Esophagus squamous epithelium (tissue), 5 donors: ENCODE results near the gene ATXN2. TPM values are rescaled to one million over a fixed set of nuclear protein-coding genes. Genes with fewer than 3 reads are reported as not detected.
"Not testable (repeated sequence)": the region's sequence is repeated elsewhere in the genome, so short reads cannot be mapped to it uniquely, and the experiment has no call there.

Source experiments
- DNase-seq: peaks from one replicate; lab custom pipeline; 2025; lab: John Stamatoyannopoulos, UW
- H3K27ac ChIP-seq, 4 donors: fragments of 200-600 bp; sonication (generic); one replicate each; pipeline ENCODE4 v1.5.1; 2016 to 2019; ENCODE audit warnings: mild to moderate bottlenecking in 1 of 4
- H3K27me3 ChIP-seq, 4 donors: fragments of 200-600 bp; sonication (generic); 1 replicate in 3 of 4; 2 replicates in 1 of 4; pipeline versions ENCODE4 v1.5.1 to v1.6.0; 2017 to 2021; ENCODE audit warnings: antibody characterized with exemption in 1 of 4
- H3K36me3 ChIP-seq, 3 donors: fragments of 200-600 bp; sonication (generic); one replicate each; pipeline ENCODE4 v1.5.1; 2016 to 2019
- H3K4me1 ChIP-seq, 3 donors: fragments of 200-600 bp; sonication (generic); one replicate each; pipeline ENCODE4 v1.5.1; 2017 to 2019
- H3K4me3 ChIP-seq, 4 donors: fragments of 200-600 bp; sonication (generic); 1 replicate in 3 of 4; 2 replicates in 1 of 4; pipeline ENCODE4 v1.5.1; 2016 to 2019; ENCODE audit warnings: mild to moderate bottlenecking in 2 of 4, moderate library complexity in 1 of 4
- H3K9me3 ChIP-seq, 3 donors: fragments of 200-600 bp; sonication (generic); one replicate each; pipeline ENCODE4 v1.5.1; 2016 to 2019
- POLR2A ChIP-seq, 4 donors: fragments of 450-650 bp; IDR thresholded peaks; one replicate each; pipeline ENCODE4 v1.6.1; 2017; ENCODE audit warnings: antibody characterized with exemption in 4 of 4, mild to moderate bottlenecking in 4 of 4, moderate library complexity in 3 of 4
- WGBS, 2 donors: methylation state at CpG; one replicate each; pipeline ENCODE4 v1.1.5; 2018; 5-methylcytosine and 5-hydroxymethylcytosine counted together
- intact Hi-C: fragments of 100-400 bp; cut with DNase I; formaldehyde crosslinking; loops from one replicate; pipeline ENCODE4 v1.15.0; 2022
- total RNA-seq, 4 donors: library from RNA; depleted of rRNA; stranded (reverse); fragments of >200 nt; gene quantifications; one replicate each; pipeline ENCODE4 v1.1.0, GENCODE V29; 2016
- TF ChIP-seq, protein P1 (sequence below), 6 experiments: fragments of 450-650 bp in 4 of 6; fragments of 200-600 bp in 2 of 6; sonication (generic) in 2 of 6; IDR thresholded peaks; one replicate each; pipeline ENCODE4 v1.5.1; 2016 to 2019; ENCODE audit warnings: antibody characterized with exemption in 6 of 6, mild to moderate bottlenecking in 4 of 6, moderate library complexity in 4 of 6
- donor health status: DM: yes; HTN: yes; CAD: no.

The ATXN2 gene
- total RNA-seq, 4 donors from 2014 or later = 11.4 to 36.2 (median 25.4) TPM

DNA sequence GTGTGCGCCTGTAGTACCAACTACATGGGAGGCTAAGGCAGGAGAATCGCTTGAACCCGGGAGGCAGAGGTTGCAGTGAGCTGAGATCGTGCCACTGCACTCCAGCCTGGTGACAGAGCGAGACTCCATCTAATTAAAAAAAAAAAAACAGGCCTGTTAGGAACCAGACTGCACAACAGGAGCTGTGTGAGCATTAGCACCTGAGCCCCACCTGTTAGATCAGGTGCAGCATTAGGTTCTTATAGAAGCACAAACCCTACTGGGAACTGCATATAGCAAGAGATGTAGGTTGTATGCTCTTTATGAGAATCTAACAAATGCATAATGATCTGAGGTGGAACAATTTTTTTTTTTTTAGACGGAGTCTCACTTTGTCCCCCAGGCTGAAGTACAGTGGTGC lies 8.6 kb downstream of the ATXN2 start:
- H3K4me1 ChIP-seq = peaks cover 0 to 70% (median 21%) of the 10 kb centered on the region in 3 donors
- intact Hi-C loops = no loop called here

GRCh38 chr12:111589601-111590000 lies 9.5 kb downstream of the ATXN2 start:
- no peaks in the 10 kb centered on the region for H3K9me3 ChIP-seq
- peaks cover 0 to 69% (median 19%) of the 10 kb centered on the region in 3 donors for H3K4me1 ChIP-seq
- no peak overlapping the region for H3K27ac ChIP-seq
- no peak for DNase-seq
- TF ChIP-seq, protein P1, sequence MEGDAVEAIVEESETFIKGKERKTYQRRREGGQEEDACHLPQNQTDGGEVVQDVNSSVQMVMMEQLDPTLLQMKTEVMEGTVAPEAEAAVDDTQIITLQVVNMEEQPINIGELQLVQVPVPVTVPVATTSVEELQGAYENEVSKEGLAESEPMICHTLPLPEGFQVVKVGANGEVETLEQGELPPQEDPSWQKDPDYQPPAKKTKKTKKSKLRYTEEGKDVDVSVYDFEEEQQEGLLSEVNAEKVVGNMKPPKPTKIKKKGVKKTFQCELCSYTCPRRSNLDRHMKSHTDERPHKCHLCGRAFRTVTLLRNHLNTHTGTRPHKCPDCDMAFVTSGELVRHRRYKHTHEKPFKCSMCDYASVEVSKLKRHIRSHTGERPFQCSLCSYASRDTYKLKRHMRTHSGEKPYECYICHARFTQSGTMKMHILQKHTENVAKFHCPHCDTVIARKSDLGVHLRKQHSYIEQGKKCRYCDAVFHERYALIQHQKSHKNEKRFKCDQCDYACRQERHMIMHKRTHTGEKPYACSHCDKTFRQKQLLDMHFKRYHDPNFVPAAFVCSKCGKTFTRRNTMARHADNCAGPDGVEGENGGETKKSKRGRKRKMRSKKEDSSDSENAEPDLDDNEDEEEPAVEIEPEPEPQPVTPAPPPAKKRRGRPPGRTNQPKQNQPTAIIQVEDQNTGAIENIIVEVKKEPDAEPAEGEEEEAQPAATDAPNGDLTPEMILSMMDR (IDR thresholded peaks at IDR 0.05) = no peak
- TF ChIP-seq POLR2A (IDR thresholded peaks at IDR 0.05) = no peak
- H3K4me3 ChIP-seq = no peak overlapping the region
- intact Hi-C loops = no loop called here
- 94 to 95% methylated on average over 6 to 9 of the region's 9 CpGs for WGBS, 2 donors
- no peaks in the 10 kb centered on the region for H3K36me3 ChIP-seq
- H3K27me3 ChIP-seq = no peaks in the 10 kb centered on the region

More for the DNA sequence above, 8.6 kb downstream of the ATXN2 start:
- H3K27ac ChIP-seq = no peak overlapping the region
- WGBS, 2 donors = 84 to 87% methylated on average over 5 to 6 of the region's 6 CpGs
- DNase-seq = no peak
- TF ChIP-seq POLR2A (IDR thresholded peaks at IDR 0.05) = no peak
- TF ChIP-seq, protein P1 (IDR thresholded peaks at IDR 0.05) = no peak
- H3K4me3 ChIP-seq = no peak overlapping the region
- no peaks in the 10 kb centered on the region for H3K36me3 ChIP-seq
- no peaks in the 10 kb centered on the region for H3K27me3 ChIP-seq
- no peaks in the 10 kb centered on the region for H3K9me3 ChIP-seq

GRCh38 chr12:111588010-111588409 lies 11.1 kb downstream of the ATXN2 start:
- WGBS, 2 donors = 92 to 95% methylated on average over 3 of the region's 3 CpGs
- no peak overlapping the region for H3K4me3 ChIP-seq
- no peaks in the 10 kb centered on the region for H3K27me3 ChIP-seq
- no peaks in the 10 kb centered on the region for H3K9me3 ChIP-seq
- H3K4me1 ChIP-seq = peaks cover 0 to 62% (median 13%) of the 10 kb centered on the region in 3 donors
- no peak for DNase-seq
- no peak overlapping the region for H3K27ac ChIP-seq
- TF ChIP-seq POLR2A (IDR thresholded peaks at IDR 0.05) = no peak
- intact Hi-C loops = no loop called here
- H3K36me3 ChIP-seq = no peaks in the 10 kb centered on the region

DNA sequence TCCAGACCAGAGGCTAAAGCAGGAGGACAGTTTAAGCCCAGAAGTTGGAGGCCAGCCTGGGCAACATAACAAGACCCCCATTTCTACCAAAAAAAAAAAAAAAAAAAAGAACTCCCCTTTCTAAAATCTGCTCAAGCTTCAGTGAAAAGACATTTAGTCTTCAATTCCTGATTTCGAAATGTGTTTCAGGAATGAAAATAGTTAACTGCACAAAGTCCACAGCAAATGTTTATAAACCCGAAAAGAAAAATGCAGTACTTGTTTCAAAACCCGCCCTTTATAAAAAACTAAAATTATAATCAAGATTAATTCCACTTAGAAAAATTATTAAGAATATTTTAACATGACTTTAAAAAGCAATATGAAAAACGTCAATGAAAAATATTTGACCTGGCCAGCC lies 12.1 kb downstream of the ATXN2 start:
- Histone ChIP-seq H3K4me3 (no peak overlapping the region), H3K36me3 (no peaks in the 10 kb centered on the region), H3K27me3 (no peaks in the 10 kb centered on the region), H3K4me1 (peaks cover 0 to 57% (median 8%) of the 10 kb centered on the region in 3 donors), H3K27ac (peak overlapping the region in 1 of 4 donors; percentile 26), H3K9me3 (no peaks in the 10 kb centered on the region)
- intact Hi-C loops = no loop called here
- 66 to 72% methylated on average over 4 of the region's 4 CpGs for WGBS, 2 donors
- no peak for TF ChIP-seq POLR2A (IDR thresholded peaks at IDR 0.05)
- TF ChIP-seq, protein P1 (IDR thresholded peaks at IDR 0.05) = no peak
- no peak for DNase-seq

DNA sequence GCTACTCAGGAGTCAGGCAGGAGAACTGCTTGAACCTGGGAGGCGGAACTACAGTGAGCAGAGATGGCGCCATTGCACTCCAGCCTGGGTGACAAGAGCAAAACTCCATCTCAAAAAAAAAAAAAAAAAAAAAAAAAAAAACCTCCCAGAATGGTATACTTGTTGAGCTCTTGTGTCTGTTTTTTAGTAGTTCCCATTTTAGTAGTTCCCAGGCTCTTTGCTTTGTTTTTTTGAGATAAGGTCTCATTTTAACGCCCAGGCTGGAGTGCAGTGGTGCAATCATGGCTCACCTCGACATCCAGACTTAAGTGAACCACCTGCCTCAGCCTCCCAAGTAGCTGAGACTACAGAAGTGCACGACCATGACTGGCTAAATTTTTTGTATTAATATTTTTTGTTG lies 13.4 kb downstream of the ATXN2 start:
- H3K36me3 ChIP-seq = no peaks in the 10 kb centered on the region
- H3K9me3 ChIP-seq = no peaks in the 10 kb centered on the region
- H3K27ac ChIP-seq = no peak overlapping the region
- 85 to 86% methylated on average over 5 of the region's 5 CpGs for WGBS, 2 donors
- H3K27me3 ChIP-seq = no peaks in the 10 kb centered on the region
- no peak for DNase-seq
- intact Hi-C loops = no loop called here
- no peak overlapping the region for H3K4me3 ChIP-seq
- TF ChIP-seq, protein P1 (IDR thresholded peaks at IDR 0.05) = no peak
- TF ChIP-seq POLR2A (IDR thresholded peaks at IDR 0.05) = no peak
- peaks cover 0 to 49% (median 7%) of the 10 kb centered on the region in 3 donors for H3K4me1 ChIP-seq

DNA sequence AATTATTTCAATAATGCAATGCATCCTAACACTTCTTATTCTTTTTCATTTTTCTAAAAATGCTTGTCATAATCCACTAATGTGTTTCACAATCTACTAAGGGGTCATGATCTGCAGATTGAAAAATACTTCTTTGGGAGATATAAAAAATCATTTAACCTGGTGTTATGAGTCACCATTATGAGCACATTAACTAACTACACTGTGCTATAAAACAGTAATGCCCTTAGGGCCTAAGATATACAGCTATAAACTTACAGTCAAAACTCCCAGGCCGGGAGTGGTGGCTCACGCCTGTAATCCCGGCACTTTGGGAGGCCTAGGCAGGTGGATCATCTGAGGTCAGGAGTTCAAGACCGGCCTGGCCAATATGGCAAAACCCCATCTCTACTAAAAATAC lies 14.2 kb downstream of the ATXN2 start:
- WGBS, 2 donors = 61 to 68% methylated on average over 4 of the region's 4 CpGs
- H3K4me3 ChIP-seq = no peak overlapping the region
- no peaks in the 10 kb centered on the region for H3K27me3 ChIP-seq
- TF ChIP-seq, protein P1 (IDR thresholded peaks at IDR 0.05) = no peak
- no peak for TF ChIP-seq POLR2A (IDR thresholded peaks at IDR 0.05)
- H3K27ac ChIP-seq = no peak overlapping the region
- DNase-seq = no peak
- H3K9me3 ChIP-seq = no peaks in the 10 kb centered on the region
- intact Hi-C loops = no loop called here
- H3K4me1 ChIP-seq = peaks cover 0 to 46% (median 3%) of the 10 kb centered on the region in 3 donors
- peaks cover 0 to 3% (median 0%) of the 10 kb centered on the region in 3 donors for H3K36me3 ChIP-seq

GRCh38 chr12:111583506-111583905 lies 15.6 kb downstream of the ATXN2 start:
- H3K4me3 ChIP-seq, H3K27ac ChIP-seq, DNase-seq, intact Hi-C loops, H3K9me3 ChIP-seq, H3K27me3 ChIP-seq: not testable (repeated sequence)
- 97 to 99% methylated on average over 5 to 6 of the region's 6 CpGs for WGBS, 2 donors
- Histone ChIP-seq H3K36me3 (peaks cover 0 to 15% (median 0%) of the 10 kb centered on the region in 3 donors), H3K4me1 (peaks cover 0 to 51% (median 6%) of the 10 kb centered on the region in 3 donors)
